ENCODE data around the gene LEF1. TPM values are rescaled to one million over a fixed set of nuclear protein-coding genes. Genes with fewer than 3 reads are reported as not detected.

Gene LEF1
- total and polyA plus RNA-seq, 2 of the 8 experiments (the other 6 are each of a cell fraction or from before 2014, with no cell fraction given): 2.6 to 5.2 TPM

DNA sequence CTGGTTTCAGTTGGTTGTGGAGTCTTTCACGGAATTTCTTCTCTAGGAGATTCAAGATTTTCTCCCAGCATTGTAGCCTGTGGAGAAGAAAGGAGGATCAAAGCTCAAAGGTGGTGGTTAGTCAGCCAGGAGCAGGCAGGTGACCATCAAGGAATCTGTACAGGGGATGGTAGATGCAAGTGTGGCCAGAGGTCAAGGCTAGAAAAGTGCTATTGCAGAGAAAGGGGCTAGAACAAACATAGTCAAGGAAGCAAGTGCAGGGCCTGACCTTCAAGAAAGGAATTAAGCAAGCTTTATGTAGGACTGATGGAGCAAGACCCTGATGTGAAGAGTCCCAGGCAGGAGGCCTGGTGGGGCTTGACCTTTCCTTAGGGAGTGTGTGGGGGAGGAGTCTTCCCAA is 162.9 kb downstream of the LEF1 start (continued):
- TF ChIP-seq, protein P1, sequence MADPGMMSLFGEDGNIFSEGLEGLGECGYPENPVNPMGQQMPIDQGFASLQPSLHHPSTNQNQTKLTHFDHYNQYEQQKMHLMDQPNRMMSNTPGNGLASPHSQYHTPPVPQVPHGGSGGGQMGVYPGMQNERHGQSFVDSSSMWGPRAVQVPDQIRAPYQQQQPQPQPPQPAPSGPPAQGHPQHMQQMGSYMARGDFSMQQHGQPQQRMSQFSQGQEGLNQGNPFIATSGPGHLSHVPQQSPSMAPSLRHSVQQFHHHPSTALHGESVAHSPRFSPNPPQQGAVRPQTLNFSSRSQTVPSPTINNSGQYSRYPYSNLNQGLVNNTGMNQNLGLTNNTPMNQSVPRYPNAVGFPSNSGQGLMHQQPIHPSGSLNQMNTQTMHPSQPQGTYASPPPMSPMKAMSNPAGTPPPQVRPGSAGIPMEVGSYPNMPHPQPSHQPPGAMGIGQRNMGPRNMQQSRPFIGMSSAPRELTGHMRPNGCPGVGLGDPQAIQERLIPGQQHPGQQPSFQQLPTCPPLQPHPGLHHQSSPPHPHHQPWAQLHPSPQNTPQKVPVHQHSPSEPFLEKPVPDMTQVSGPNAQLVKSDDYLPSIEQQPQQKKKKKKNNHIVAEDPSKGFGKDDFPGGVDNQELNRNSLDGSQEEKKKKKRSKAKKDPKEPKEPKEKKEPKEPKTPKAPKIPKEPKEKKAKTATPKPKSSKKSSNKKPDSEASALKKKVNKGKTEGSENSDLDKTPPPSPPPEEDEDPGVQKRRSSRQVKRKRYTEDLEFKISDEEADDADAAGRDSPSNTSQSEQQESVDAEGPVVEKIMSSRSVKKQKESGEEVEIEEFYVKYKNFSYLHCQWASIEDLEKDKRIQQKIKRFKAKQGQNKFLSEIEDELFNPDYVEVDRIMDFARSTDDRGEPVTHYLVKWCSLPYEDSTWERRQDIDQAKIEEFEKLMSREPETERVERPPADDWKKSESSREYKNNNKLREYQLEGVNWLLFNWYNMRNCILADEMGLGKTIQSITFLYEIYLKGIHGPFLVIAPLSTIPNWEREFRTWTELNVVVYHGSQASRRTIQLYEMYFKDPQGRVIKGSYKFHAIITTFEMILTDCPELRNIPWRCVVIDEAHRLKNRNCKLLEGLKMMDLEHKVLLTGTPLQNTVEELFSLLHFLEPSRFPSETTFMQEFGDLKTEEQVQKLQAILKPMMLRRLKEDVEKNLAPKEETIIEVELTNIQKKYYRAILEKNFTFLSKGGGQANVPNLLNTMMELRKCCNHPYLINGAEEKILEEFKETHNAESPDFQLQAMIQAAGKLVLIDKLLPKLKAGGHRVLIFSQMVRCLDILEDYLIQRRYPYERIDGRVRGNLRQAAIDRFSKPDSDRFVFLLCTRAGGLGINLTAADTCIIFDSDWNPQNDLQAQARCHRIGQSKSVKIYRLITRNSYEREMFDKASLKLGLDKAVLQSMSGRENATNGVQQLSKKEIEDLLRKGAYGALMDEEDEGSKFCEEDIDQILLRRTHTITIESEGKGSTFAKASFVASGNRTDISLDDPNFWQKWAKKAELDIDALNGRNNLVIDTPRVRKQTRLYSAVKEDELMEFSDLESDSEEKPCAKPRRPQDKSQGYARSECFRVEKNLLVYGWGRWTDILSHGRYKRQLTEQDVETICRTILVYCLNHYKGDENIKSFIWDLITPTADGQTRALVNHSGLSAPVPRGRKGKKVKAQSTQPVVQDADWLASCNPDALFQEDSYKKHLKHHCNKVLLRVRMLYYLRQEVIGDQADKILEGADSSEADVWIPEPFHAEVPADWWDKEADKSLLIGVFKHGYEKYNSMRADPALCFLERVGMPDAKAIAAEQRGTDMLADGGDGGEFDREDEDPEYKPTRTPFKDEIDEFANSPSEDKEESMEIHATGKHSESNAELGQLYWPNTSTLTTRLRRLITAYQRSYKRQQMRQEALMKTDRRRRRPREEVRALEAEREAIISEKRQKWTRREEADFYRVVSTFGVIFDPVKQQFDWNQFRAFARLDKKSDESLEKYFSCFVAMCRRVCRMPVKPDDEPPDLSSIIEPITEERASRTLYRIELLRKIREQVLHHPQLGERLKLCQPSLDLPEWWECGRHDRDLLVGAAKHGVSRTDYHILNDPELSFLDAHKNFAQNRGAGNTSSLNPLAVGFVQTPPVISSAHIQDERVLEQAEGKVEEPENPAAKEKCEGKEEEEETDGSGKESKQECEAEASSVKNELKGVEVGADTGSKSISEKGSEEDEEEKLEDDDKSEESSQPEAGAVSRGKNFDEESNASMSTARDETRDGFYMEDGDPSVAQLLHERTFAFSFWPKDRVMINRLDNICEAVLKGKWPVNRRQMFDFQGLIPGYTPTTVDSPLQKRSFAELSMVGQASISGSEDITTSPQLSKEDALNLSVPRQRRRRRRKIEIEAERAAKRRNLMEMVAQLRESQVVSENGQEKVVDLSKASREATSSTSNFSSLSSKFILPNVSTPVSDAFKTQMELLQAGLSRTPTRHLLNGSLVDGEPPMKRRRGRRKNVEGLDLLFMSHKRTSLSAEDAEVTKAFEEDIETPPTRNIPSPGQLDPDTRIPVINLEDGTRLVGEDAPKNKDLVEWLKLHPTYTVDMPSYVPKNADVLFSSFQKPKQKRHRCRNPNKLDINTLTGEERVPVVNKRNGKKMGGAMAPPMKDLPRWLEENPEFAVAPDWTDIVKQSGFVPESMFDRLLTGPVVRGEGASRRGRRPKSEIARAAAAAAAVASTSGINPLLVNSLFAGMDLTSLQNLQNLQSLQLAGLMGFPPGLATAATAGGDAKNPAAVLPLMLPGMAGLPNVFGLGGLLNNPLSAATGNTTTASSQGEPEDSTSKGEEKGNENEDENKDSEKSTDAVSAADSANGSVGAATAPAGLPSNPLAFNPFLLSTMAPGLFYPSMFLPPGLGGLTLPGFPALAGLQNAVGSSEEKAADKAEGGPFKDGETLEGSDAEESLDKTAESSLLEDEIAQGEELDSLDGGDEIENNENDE (IDR thresholded peaks at IDR 0.05; ENCODE audit: insufficient replicate concordance, low read length): no peak
- no peak for TF ChIP-seq GTF2F1 (IDR thresholded peaks at IDR 0.05; ENCODE audit: borderline replicate concordance, low read depth, low read length)
- TF ChIP-seq JUND (IDR thresholded peaks at IDR 0.05; ENCODE audit: low read length): no peak
- no peak for TF ChIP-seq BCL11A (IDR thresholded peaks at IDR 0.05; ENCODE audit: low read depth in 2 of 2, low read length in 2 of 2)
- TF ChIP-seq SP4 (IDR thresholded peaks at IDR 0.05; ENCODE audit: low read length): no peak
- no peak for TF ChIP-seq CEBPB (IDR thresholded peaks at IDR 0.05; ENCODE audit: low read depth, low read length)
- no peak for TF ChIP-seq POU5F1 (IDR thresholded peaks at IDR 0.05; ENCODE audit: low read depth, low read length)
- TF ChIP-seq SRF (IDR thresholded peaks at IDR 0.05; ENCODE audit: low read depth, low read length): no peak
- TF ChIP-seq, protein P2, sequence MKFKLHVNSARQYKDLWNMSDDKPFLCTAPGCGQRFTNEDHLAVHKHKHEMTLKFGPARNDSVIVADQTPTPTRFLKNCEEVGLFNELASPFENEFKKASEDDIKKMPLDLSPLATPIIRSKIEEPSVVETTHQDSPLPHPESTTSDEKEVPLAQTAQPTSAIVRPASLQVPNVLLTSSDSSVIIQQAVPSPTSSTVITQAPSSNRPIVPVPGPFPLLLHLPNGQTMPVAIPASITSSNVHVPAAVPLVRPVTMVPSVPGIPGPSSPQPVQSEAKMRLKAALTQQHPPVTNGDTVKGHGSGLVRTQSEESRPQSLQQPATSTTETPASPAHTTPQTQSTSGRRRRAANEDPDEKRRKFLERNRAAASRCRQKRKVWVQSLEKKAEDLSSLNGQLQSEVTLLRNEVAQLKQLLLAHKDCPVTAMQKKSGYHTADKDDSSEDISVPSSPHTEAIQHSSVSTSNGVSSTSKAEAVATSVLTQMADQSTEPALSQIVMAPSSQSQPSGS (IDR thresholded peaks at IDR 0.05; ENCODE audit: low read length): no peak
- no peak for TF ChIP-seq TBP (IDR thresholded peaks at IDR 0.05; ENCODE audit: low read depth, low read length)
- no peak for TF ChIP-seq SAP30 (IDR thresholded peaks at IDR 0.05; ENCODE audit: insufficient read depth, insufficient replicate concordance, low read length)

Measured in H1 (cell line).